Measurements from ENCODE around the gene CCDC187. TPM values are rescaled to one million over a fixed set of nuclear protein-coding genes. Genes with fewer than 3 reads are reported as not detected.

CCDC187 gene
- total and polyA plus RNA-seq, 4 donors: 2.0 to 16.8 (median 6.8) TPM

- WGBS, 2 donors: 85 to 89% methylated on average over 17 of the region's 17 CpGs
- Histone ChIP-seq H3K36me3 (ENCODE audit: control insufficient read depth in 4 of 4, insufficient read depth in 4 of 4, low read length in 4 of 4) (peaks cover 6 to 32% (median 13%) of the 10 kb centered on the region in 4 donors), H3K4me3 (no peak overlapping the region), H3K9ac (ENCODE audit: insufficient read depth in 1 of 2, low read length in 2 of 2) (no peak overlapping the region), H3K27me3 (ENCODE audit: control insufficient read depth in 3 of 3, insufficient read depth in 3 of 3, low read length in 2 of 3) (peaks cover 0 to 7% (median 1%) of the 10 kb centered on the region in 3 donors), H3K27ac (ENCODE audit: low read depth in 1 of 2, low read length in 1 of 2) (no peak overlapping the region), H3K9me3 (ENCODE audit: control insufficient read depth in 4 of 4, insufficient read depth in 3 of 4, low read length in 3 of 4) (peaks cover 0 to 7% (median 0%) of the 10 kb centered on the region in 4 donors), H3K4me1 (ENCODE audit: control insufficient read depth in 5 of 5, insufficient read depth in 5 of 5, low read length in 5 of 5) (no peaks in the 10 kb centered on the region)
- no peak for ATAC-seq (ENCODE audit: insufficient read depth, low FRiP score)
- no peak for DNase-seq
- no peak for TF ChIP-seq CTCF (IDR thresholded peaks at IDR 0.05; ENCODE audit: control extremely low read depth, extremely low read depth)
These were observed 94.1 kb downstream of the CCDC187 start for GRCh38 chr9:136209786-136210185.

GRCh38 chr9:136209232-136209631 is 94.7 kb downstream of the CCDC187 start:
- 96 to 97% methylated on average over 14 to 17 of the region's 17 CpGs for WGBS, 2 donors
- no peak for ATAC-seq (ENCODE audit: insufficient read depth, low FRiP score)
- no peaks in the 10 kb centered on the region for H3K4me1 ChIP-seq (ENCODE audit: control insufficient read depth in 5 of 5, insufficient read depth in 5 of 5, low read length in 5 of 5)

DNA sequence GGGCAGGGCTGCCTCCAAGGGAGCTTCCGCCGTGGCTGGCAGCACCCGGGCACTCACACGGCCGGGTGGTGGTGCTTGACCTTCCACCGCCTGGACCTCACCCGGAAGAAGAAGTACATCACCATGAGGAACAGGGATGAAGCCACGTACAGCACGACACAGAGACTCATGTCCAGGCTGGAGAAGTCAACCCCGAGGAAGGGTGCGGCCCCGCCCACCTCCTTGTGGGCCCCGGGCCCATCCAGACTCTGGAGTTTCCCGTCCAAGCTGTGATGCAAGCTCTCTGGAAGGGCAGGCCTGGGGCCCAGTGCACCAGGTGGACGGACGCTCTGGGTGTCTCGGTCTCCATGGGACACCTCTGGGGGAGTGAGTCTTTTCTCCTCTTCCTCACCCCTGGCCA is 95.2 kb downstream of the CCDC187 start:
- ATAC-seq (ENCODE audit: insufficient read depth, low FRiP score) (no peak), DNase-seq (no peak)
- Histone ChIP-seq H3K27ac (ENCODE audit: low read depth in 1 of 2, low read length in 1 of 2) (no peak overlapping the region), H3K27me3 (ENCODE audit: control insufficient read depth in 3 of 3, insufficient read depth in 3 of 3, low read length in 2 of 3) (peaks cover 6 to 17% (median 12%) of the 10 kb centered on the region in 3 donors), H3K36me3 (ENCODE audit: control insufficient read depth in 4 of 4, insufficient read depth in 4 of 4, low read length in 4 of 4) (peaks cover 0 to 25% (median 3%) of the 10 kb centered on the region in 4 donors), H3K4me1 (ENCODE audit: control insufficient read depth in 5 of 5, insufficient read depth in 5 of 5, low read length in 5 of 5) (no peaks in the 10 kb centered on the region), H3K4me3 (no peak overlapping the region), H3K9ac (ENCODE audit: insufficient read depth in 1 of 2, low read length in 2 of 2) (no peak overlapping the region), H3K9me3 (ENCODE audit: control insufficient read depth in 4 of 4, insufficient read depth in 3 of 4, low read length in 3 of 4) (peaks cover 0 to 9% (median 0%) of the 10 kb centered on the region in 4 donors)
- WGBS, 2 donors: 82 to 87% methylated on average over 17 of the region's 17 CpGs
- no peak for TF ChIP-seq CTCF (IDR thresholded peaks at IDR 0.05; ENCODE audit: control extremely low read depth, extremely low read depth)

More at GRCh38 chr9:136209232-136209631, 94.7 kb downstream of the CCDC187 start:
- no peak for TF ChIP-seq CTCF (IDR thresholded peaks at IDR 0.05; ENCODE audit: control extremely low read depth, extremely low read depth)
- Histone ChIP-seq H3K27ac (ENCODE audit: low read depth in 1 of 2, low read length in 1 of 2) (no peak overlapping the region), H3K9ac (ENCODE audit: insufficient read depth in 1 of 2, low read length in 2 of 2) (no peak overlapping the region), H3K36me3 (ENCODE audit: control insufficient read depth in 4 of 4, insufficient read depth in 4 of 4, low read length in 4 of 4) (peaks cover 1 to 27% (median 9%) of the 10 kb centered on the region in 4 donors), H3K27me3 (ENCODE audit: control insufficient read depth in 3 of 3, insufficient read depth in 3 of 3, low read length in 2 of 3) (peaks cover under 1 to 11% (median 7%) of the 10 kb centered on the region in 3 donors), H3K4me3 (no peak overlapping the region), H3K9me3 (ENCODE audit: control insufficient read depth in 4 of 4, insufficient read depth in 3 of 4, low read length in 3 of 4) (peaks cover 0 to 8% (median 0%) of the 10 kb centered on the region in 4 donors)
- no peak for DNase-seq

GRCh38 chr9:136207616-136208015 is 96.3 kb downstream of the CCDC187 start:
- H3K4me3 ChIP-seq: no peak overlapping the region
- 87 to 89% methylated on average over 9 of the region's 9 CpGs for WGBS, 2 donors
- peaks cover 0 to 20% (median 2%) of the 10 kb centered on the region in 4 donors for H3K36me3 ChIP-seq (ENCODE audit: control insufficient read depth in 4 of 4, insufficient read depth in 4 of 4, low read length in 4 of 4)

More at GRCh38 chr9:136207616-136208015, 96.3 kb downstream of the CCDC187 start:
- no peak for ATAC-seq (ENCODE audit: insufficient read depth, low FRiP score)
- no peak for DNase-seq
- no peak overlapping the region for H3K27ac ChIP-seq (ENCODE audit: low read depth in 1 of 2, low read length in 1 of 2)
- peaks cover 7 to 22% (median 16%) of the 10 kb centered on the region in 3 donors for H3K27me3 ChIP-seq (ENCODE audit: control insufficient read depth in 3 of 3, insufficient read depth in 3 of 3, low read length in 2 of 3)
- H3K9me3 ChIP-seq (ENCODE audit: control insufficient read depth in 4 of 4, insufficient read depth in 3 of 4, low read length in 3 of 4): peaks cover 0 to 9% (median 0%) of the 10 kb centered on the region in 4 donors
- TF ChIP-seq CTCF (IDR thresholded peaks at IDR 0.05; ENCODE audit: control extremely low read depth, extremely low read depth): no peak
- no peak overlapping the region for H3K9ac ChIP-seq (ENCODE audit: insufficient read depth in 1 of 2, low read length in 2 of 2)
- no peaks in the 10 kb centered on the region for H3K4me1 ChIP-seq (ENCODE audit: control insufficient read depth in 5 of 5, insufficient read depth in 5 of 5, low read length in 5 of 5)
